WTC11 (cell line): ENCODE data around the gene DNAJB8.

Experiments used
- ATF3 ChIP-seq: sonication (generic); formaldehyde crosslinking; conservative IDR thresholded peaks from 2 replicates; pipeline ENCODE4 v1.8.1; 2022; ENCODE audit warnings: mild to moderate bottlenecking, missing genetic modification reagents
- CTCF ChIP-seq: fragments of 200-600 bp; IDR thresholded peaks from 2 replicates; pipeline ENCODE4 v1.8.0; 2022; ENCODE audit warnings: antibody characterized with exemption
- E2F5 ChIP-seq: sonication (generic); formaldehyde crosslinking; IDR thresholded peaks from 2 replicates; pipeline ENCODE4 v1.8.1; 2022; ENCODE audit warnings: mild to moderate bottlenecking, moderate library complexity, missing genetic modification reagents
- MLX ChIP-seq: sonication (generic); formaldehyde crosslinking; IDR thresholded peaks from 2 replicates; pipeline ENCODE4 v1.8.1; 2023; ENCODE audit warnings: mild to moderate bottlenecking, missing genetic modification reagents, moderate library complexity
- ZNF263 ChIP-seq: sonication (generic); formaldehyde crosslinking; IDR thresholded peaks from 2 replicates; pipeline ENCODE4 v1.8.1; 2022; ENCODE audit warnings: low read depth, mild to moderate bottlenecking, moderate library complexity, missing genetic modification reagents

- TF ChIP-seq CTCF (no peak), E2F5 (no peak), ATF3 (CRISPR knock-in tag) (no peak), MLX (CRISPR knock-in tag) (no peak), ZNF263 (CRISPR knock-in tag) (no peak)
Measured at GRCh38 chr3:128508852-128509251, 42.2 kb upstream of the DNAJB8 start.
